Neural progenitor cell (in vitro differentiated cells): ENCODE measurements around the gene MEGF6. TPM values are rescaled to one million over a fixed set of nuclear protein-coding genes. Genes with fewer than 3 reads are reported as not detected.

Source experiments
- DNase-seq: peaks from one replicate; pipeline ENCODE4 v3.0.0-alpha.2; 2016; ENCODE audit warnings: low spot score
- H2AFZ ChIP-seq: fragments of 200-600 bp; sonication (generic); replicated peaks from 2 replicates; pipeline ENCODE4 v1.6.1; 2016; ENCODE audit warnings: antibody characterized with exemption
- H3F3A ChIP-seq: fragments of 200-600 bp; sonication (generic); 2 replicates; pipeline ENCODE4 v1.6.1; 2016; ENCODE audit warnings: antibody characterized with exemption, low read depth
- H3K27ac ChIP-seq: fragments of 200-600 bp; sonication (generic); 2 replicates; pipeline ENCODE4 v1.5.1; 2016; ENCODE audit warnings: mild to moderate bottlenecking
- H3K27me3 ChIP-seq: fragments of 200-600 bp; sonication (generic); 2 replicates; pipeline ENCODE4 v1.6.1; 2016; ENCODE audit warnings: mild to moderate bottlenecking, moderate library complexity
- H3K36me3 ChIP-seq: fragments of 200-600 bp; sonication (generic); 2 replicates; pipeline ENCODE4 v1.5.1; 2016
- H3K4me1 ChIP-seq: fragments of 200-600 bp; sonication (generic); 2 replicates; pipeline ENCODE4 v1.6.1; 2016; ENCODE audit warnings: mixed run types
- H3K4me2 ChIP-seq: fragments of 200-600 bp; sonication (generic); 2 replicates; pipeline ENCODE4 v1.6.1; 2016
- H3K4me3 ChIP-seq: fragments of 200-600 bp; sonication (generic); 2 replicates; pipeline ENCODE4 v1.5.1; 2016
- H3K79me2 ChIP-seq: fragments of 200-600 bp; sonication (generic); 2 replicates; pipeline ENCODE4 v1.6.1; 2016; ENCODE audit warnings: low read depth
- H3K9ac ChIP-seq: fragments of 200-600 bp; sonication (generic); 2 replicates; pipeline ENCODE4 v1.6.1; 2016
- H3K9me3 ChIP-seq: fragments of 200-600 bp; sonication (generic); 2 replicates; pipeline ENCODE4 v1.5.1; 2016; ENCODE audit warnings: low read depth
- H4K20me1 ChIP-seq: fragments of 200-600 bp; sonication (generic); 2 replicates; pipeline ENCODE4 v1.6.1; 2016; ENCODE audit warnings: low read depth
- H3K27ac Mint-ChIP-seq: 3 replicates; pipeline ENCODE4 v1.8.0; 2021; ENCODE audit warnings: mixed read lengths
- H3K27me3 Mint-ChIP-seq: 2 replicates; pipeline ENCODE4 v1.8.0; 2022; ENCODE audit warnings: low read depth, mild to moderate bottlenecking, inconsistent platforms, moderate library complexity, mixed read lengths; ENCODE audit not compliant: insufficient read depth
- H3K36me3 Mint-ChIP-seq: 3 replicates; pipeline ENCODE4 v1.8.0; 2021; ENCODE audit warnings: mixed read lengths
- H3K4me1 Mint-ChIP-seq: 3 replicates; pipeline ENCODE4 v1.8.0; 2021; ENCODE audit warnings: mixed read lengths
- H3K4me3 Mint-ChIP-seq: 3 replicates; pipeline ENCODE4 v1.8.0; 2021; ENCODE audit warnings: mild to moderate bottlenecking, moderate library complexity, mixed read lengths
- H3K9me3 Mint-ChIP-seq: 3 replicates; pipeline ENCODE4 v1.8.0; 2020; ENCODE audit warnings: mixed read lengths
- EZH2 ChIP-seq: fragments of 200-600 bp; sonication (generic); IDR thresholded peaks from 2 replicates; pipeline ENCODE4 v1.6.1; 2017; ENCODE audit warnings: antibody characterized with exemption, mild to moderate bottlenecking, moderate library complexity
- EZH2phosphoT487 ChIP-seq: fragments of 200-600 bp; sonication (generic); IDR thresholded peaks from 2 replicates; pipeline ENCODE4 v1.6.1; 2017; ENCODE audit warnings: antibody characterized with exemption
- total RNA-seq: library from RNA; depleted of rRNA; stranded (reverse); fragments of >200 nt; gene quantifications from 2 replicates; pipeline ENCODE4 v1.2.3, GENCODE V29; 2015; ENCODE audit warnings: low replicate concordance
- TF ChIP-seq, protein P1 (sequence below): fragments of 200-600 bp; sonication (generic); IDR thresholded peaks from 2 replicates; pipeline ENCODE4 v1.5.1; 2017; ENCODE audit warnings: antibody characterized with exemption, mild to moderate bottlenecking

Gene MEGF6
- total RNA-seq, 1 donor from 2014 or later, result 1.7 TPM

DNA sequence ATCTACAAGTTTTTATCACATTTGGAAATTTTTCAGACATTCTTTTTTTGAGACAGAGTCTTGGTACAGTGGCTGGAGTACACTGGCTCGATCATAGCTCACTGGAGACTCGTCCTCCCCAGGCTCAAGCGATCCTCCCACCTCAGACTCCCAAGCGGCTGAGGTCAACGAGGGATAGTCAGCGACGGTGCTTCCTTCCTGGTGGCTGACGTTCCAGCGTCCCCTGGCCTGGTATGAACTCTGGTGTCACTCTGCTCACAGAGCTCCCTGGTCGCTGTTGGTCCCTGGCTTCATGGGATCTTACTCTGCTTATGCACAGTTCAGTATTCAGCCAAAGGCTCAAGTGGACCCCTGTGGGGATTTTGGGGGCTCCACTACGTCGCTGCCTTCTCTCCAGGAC is 160.3 kb downstream of the MEGF6 start:
- no peak overlapping the region for H2AFZ ChIP-seq
- H3K9me3 ChIP-seq, result no peaks in the 10 kb centered on the region
- DNase-seq, result no peak
- TF ChIP-seq, protein P1, sequence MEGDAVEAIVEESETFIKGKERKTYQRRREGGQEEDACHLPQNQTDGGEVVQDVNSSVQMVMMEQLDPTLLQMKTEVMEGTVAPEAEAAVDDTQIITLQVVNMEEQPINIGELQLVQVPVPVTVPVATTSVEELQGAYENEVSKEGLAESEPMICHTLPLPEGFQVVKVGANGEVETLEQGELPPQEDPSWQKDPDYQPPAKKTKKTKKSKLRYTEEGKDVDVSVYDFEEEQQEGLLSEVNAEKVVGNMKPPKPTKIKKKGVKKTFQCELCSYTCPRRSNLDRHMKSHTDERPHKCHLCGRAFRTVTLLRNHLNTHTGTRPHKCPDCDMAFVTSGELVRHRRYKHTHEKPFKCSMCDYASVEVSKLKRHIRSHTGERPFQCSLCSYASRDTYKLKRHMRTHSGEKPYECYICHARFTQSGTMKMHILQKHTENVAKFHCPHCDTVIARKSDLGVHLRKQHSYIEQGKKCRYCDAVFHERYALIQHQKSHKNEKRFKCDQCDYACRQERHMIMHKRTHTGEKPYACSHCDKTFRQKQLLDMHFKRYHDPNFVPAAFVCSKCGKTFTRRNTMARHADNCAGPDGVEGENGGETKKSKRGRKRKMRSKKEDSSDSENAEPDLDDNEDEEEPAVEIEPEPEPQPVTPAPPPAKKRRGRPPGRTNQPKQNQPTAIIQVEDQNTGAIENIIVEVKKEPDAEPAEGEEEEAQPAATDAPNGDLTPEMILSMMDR, result no peak
- no peak for TF ChIP-seq EZH2
- no peak for TF ChIP-seq EZH2phosphoT487
- no peaks in the 10 kb centered on the region for H3K27me3 ChIP-seq
- no peak overlapping the region for H3K27ac ChIP-seq
- no peaks in the 10 kb centered on the region for H3K36me3 ChIP-seq
- no peak overlapping the region for H3K9ac ChIP-seq
- H4K20me1 ChIP-seq, result peaks cover 9% of the 10 kb centered on the region
- H3K36me3 Mint-ChIP-seq, result no peaks in the 10 kb centered on the region
- no peaks in the 10 kb centered on the region for H3K79me2 ChIP-seq
- H3K4me1 ChIP-seq, result peaks cover 4% of the 10 kb centered on the region
- peaks cover 6% of the 10 kb centered on the region for H3K4me1 Mint-ChIP-seq
- no peaks in the 10 kb centered on the region for H3K9me3 Mint-ChIP-seq
- H3K4me2 ChIP-seq, result no peak overlapping the region
- no peaks in the 10 kb centered on the region for H3K27me3 Mint-ChIP-seq
- H3F3A ChIP-seq, result peaks cover 18% of the 10 kb centered on the region
- H3K4me3 ChIP-seq, result no peak overlapping the region
- H3K4me3 Mint-ChIP-seq, result no peak overlapping the region
- H3K27ac Mint-ChIP-seq, result no peak overlapping the region

DNA sequence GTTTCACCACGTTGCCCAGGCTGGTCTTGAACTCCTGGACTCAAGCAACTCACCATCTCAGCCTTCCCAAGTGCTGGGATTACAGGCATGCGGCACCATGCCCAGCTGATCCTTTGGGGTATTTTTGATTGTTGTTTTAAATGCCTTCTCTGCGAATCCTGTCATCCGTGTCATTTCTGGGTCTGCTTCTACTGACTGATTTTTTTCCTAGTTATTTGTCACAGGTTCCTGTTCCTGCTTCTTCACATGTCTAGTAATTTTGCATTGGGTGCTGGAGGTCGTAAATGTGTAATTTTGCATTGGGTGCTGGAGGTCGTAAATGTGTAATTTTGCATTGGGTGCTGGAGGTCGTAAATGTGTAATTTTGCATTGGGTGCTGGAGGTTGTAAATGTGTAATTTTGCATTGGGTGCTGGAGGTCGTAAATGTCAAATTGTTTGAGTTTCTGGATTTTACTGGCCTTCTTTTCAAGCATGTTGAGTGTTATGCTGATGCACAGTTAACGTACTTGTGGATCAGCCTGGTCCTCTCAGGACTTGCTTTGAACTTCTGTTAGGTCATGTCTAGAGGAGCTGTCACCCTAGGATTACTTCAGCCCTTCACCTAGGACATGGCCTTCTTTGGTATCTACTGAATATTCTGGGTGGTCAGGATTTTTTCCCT is 161.0 kb downstream of the MEGF6 start:
- Histone ChIP-seq H3K4me3 (no peak overlapping the region), H3K9me3 (no peaks in the 10 kb centered on the region), H4K20me1 (peaks cover 9% of the 10 kb centered on the region), H3F3A (peaks cover 18% of the 10 kb centered on the region), H3K4me1 (peaks cover 4% of the 10 kb centered on the region), H3K4me2 (no peak overlapping the region), H2AFZ (no peak overlapping the region), H3K79me2 (no peaks in the 10 kb centered on the region), H3K36me3 (no peaks in the 10 kb centered on the region), H3K27me3 (no peaks in the 10 kb centered on the region), H3K9ac (no peak overlapping the region), H3K27ac (no peak overlapping the region)
- Mint-ChIP-seq H3K27me3 (no peaks in the 10 kb centered on the region), H3K4me3 (no peak overlapping the region), H3K9me3 (peaks cover 2% of the 10 kb centered on the region), H3K27ac (no peak overlapping the region), H3K4me1 (peaks cover 2% of the 10 kb centered on the region), H3K36me3 (no peaks in the 10 kb centered on the region)
- no peak for DNase-seq
- TF ChIP-seq EZH2phosphoT487 (no peak), EZH2 (no peak)
- TF ChIP-seq, protein P1, result no peak

DNA sequence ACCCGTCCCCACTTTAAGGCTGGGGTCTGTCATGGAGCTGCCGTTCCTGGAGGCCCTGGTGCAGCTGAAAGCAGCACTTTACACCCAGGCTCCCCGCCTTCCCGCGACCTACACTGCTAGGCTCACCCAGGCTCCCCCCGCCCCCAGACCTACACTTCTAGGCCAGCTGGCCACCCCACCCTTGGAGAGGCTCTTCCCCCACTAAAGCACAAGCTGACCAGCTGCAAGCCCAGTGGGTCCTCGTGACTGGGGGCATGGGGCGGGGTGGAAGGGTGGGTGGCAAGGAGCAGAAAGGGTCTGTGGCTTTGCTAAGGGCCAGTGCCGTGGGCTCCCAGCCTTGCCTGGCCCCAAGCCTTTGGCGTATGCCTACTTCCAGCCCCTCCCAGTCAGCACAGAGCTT is 166.6 kb downstream of the MEGF6 start:
- no peaks in the 10 kb centered on the region for H3K36me3 ChIP-seq
- H3K9ac ChIP-seq, result no peak overlapping the region
- no peaks in the 10 kb centered on the region for H3K9me3 ChIP-seq
- Mint-ChIP-seq H3K27me3 (peaks cover 4% of the 10 kb centered on the region), H3K4me1 (peaks cover 17% of the 10 kb centered on the region), H3K4me3 (no peak overlapping the region), H3K36me3 (no peaks in the 10 kb centered on the region), H3K9me3 (peaks cover 6% of the 10 kb centered on the region), H3K27ac (no peak overlapping the region)
- no peak for DNase-seq
- TF ChIP-seq, protein P1, result no peak
- no peak for TF ChIP-seq EZH2phosphoT487
- no peak for TF ChIP-seq EZH2
- no peaks in the 10 kb centered on the region for H3K79me2 ChIP-seq
- peaks cover 17% of the 10 kb centered on the region for H3K4me1 ChIP-seq
- no peaks in the 10 kb centered on the region for H4K20me1 ChIP-seq
- H3K27ac ChIP-seq, result no peak overlapping the region
- H3K4me2 ChIP-seq, result no peak overlapping the region
- peaks cover 5% of the 10 kb centered on the region for H3F3A ChIP-seq
- H3K27me3 ChIP-seq, result no peaks in the 10 kb centered on the region
- H3K4me3 ChIP-seq, result no peak overlapping the region
- H2AFZ ChIP-seq, result no peak overlapping the region
